GM13976 (cell line): ENCODE measurements around the gene PROSER3.
"Not testable (repeated sequence)": the region's sequence is repeated elsewhere in the genome, so short reads cannot be mapped to it uniquely, and the experiment has no call there.

Source experiments
- DNase-seq: peaks from one replicate; pipeline ENCODE4 v3.0.0; 2012; ENCODE audit warnings: low spot score
- in situ Hi-C: fragments of 300-500 bp; cut with MboI; formaldehyde crosslinking; loops from one replicate; pipeline ENCODE4 v1.12.0; 2022; ENCODE audit warnings: low sequenced_read_pairs, mixed read lengths, inconsistent platforms; ENCODE audit not compliant: unreplicated experiment
- TF ChIP-seq, protein P1 (sequence below): IDR thresholded peaks from 2 replicates; pipeline ENCODE4 v1.5.1; 2012; ENCODE audit warnings: borderline replicate concordance, mild to moderate bottlenecking; ENCODE audit not compliant: insufficient read depth; ENCODE audit errors: extremely low read depth, missing control alignments, control extremely low read depth

The PROSER3 gene

GRCh38 chr19:35760711-35761349 is 2.9 kb downstream of the PROSER3 start:
- TF ChIP-seq, protein P1, sequence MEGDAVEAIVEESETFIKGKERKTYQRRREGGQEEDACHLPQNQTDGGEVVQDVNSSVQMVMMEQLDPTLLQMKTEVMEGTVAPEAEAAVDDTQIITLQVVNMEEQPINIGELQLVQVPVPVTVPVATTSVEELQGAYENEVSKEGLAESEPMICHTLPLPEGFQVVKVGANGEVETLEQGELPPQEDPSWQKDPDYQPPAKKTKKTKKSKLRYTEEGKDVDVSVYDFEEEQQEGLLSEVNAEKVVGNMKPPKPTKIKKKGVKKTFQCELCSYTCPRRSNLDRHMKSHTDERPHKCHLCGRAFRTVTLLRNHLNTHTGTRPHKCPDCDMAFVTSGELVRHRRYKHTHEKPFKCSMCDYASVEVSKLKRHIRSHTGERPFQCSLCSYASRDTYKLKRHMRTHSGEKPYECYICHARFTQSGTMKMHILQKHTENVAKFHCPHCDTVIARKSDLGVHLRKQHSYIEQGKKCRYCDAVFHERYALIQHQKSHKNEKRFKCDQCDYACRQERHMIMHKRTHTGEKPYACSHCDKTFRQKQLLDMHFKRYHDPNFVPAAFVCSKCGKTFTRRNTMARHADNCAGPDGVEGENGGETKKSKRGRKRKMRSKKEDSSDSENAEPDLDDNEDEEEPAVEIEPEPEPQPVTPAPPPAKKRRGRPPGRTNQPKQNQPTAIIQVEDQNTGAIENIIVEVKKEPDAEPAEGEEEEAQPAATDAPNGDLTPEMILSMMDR: no peak
- no peak for DNase-seq
- in situ Hi-C loops: no loop called here

- in situ Hi-C loops: no loop called here
- DNase-seq: no peak
- TF ChIP-seq, protein P1: no peak
Observed at GRCh38 chr19:35764432-35765315, 6.7 kb downstream of the PROSER3 start.

DNA sequence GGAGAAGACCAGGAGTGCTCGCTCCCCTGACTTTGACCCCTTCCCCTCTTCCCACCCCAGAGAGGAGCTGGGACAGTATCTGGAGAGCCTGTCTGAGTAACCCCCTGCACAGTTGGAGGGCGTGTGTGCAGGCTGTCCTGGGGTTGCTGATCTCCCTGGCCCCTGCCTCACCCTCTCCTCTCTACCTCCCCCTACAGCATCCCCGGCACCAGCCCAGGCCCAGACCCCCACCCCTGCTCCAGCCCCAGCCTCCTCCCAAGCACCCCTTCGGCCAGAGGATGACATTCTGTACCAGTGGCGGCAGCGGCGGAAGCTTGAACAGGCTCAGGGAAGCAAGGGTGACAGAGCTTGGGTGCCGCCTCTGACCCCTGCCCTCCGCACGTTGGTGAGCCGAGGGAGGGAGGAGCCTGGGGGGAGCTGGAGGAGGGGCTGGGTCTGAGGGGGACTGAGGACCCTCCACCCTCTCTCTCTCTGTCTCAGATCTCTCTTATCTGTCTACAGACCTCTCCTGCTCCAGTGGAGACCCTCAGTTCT is 8.7 kb downstream of the PROSER3 start:
- DNase-seq: no peak
- TF ChIP-seq, protein P1: no peak
- in situ Hi-C loops: no loop called here

- in situ Hi-C loops: no loop called here
- TF ChIP-seq, protein P1: no peak
- DNase-seq: peak; percentile 44
Observed at GRCh38 chr19:35767288-35768081, 9.5 kb downstream of the PROSER3 start.

GRCh38 chr19:35768082-35768421 is 10.1 kb downstream of the PROSER3 start:
- in situ Hi-C loops: no loop called here
- no peak for DNase-seq
- TF ChIP-seq, protein P1: no peak

DNA sequence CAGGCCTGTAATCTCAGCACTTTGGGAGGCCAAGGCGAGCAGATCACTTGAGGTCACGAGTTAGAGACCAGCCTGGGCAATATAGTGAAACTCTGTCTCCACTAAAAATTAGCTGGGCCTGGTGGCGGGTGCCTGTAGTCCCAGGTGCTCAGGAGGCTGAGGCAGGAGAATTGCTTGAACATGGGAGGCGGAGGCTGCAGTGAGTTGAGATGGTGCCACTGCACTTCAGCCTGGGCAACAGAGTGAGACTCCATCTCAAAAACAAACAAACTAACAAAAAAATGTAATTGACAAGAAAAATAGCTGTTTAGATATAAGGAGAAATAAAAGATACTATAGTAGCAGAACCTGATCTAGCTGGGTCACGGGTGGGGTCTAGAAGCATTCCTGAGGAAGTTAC is 14.4 kb downstream of the PROSER3 start:
- DNase-seq: not testable (repeated sequence)

More for the DNA sequence above, 14.4 kb downstream of the PROSER3 start:
- in situ Hi-C loops: not testable (repeated sequence)
